Activated CD8-positive, alpha-beta T cell treated with anti-CD3 and anti-CD28 coated beads, Interleukin-2, amount 10 ng/mL, durations not matched to agents 7 days and 5 days (primary cell): Measurements from ENCODE around the gene IL21R. TPM values are rescaled to one million over a fixed set of nuclear protein-coding genes. Genes with fewer than 3 reads are reported as not detected.

Experiments used
- ATAC-seq: fragments of 150-1000 bp; cut with Tn5 transposase; one replicate; pipeline ENCODE4 v1.10.0; 2021; ENCODE audit warnings: moderate library complexity
- CTCF ChIA-PET: fragments of 350-600 bp; sonication (Branson Sonifier 250); formaldehyde crosslinking; loops from one replicate; lab custom pipeline; 2021; ENCODE audit warnings: antibody characterized with exemption; lab: Charles Lee
- POLR2A ChIA-PET: fragments of 350-600 bp; sonication (Branson Sonifier 250); formaldehyde crosslinking; loops from one replicate; lab custom pipeline; 2021; ENCODE audit warnings: antibody characterized with exemption; lab: Charles Lee
- DNase-seq: peaks from one replicate; pipeline ENCODE4 v3.0.0-alpha.2; 2020
- H3K27ac Mint-ChIP-seq: one replicate; pipeline ENCODE4 v1.8.0; 2021; ENCODE audit warnings: mild to moderate bottlenecking, mixed read lengths
- H3K27me3 Mint-ChIP-seq: one replicate; pipeline ENCODE4 v1.8.0; 2021; ENCODE audit warnings: low read depth, mixed read lengths
- H3K36me3 Mint-ChIP-seq: one replicate; pipeline ENCODE4 v1.8.0; 2021; ENCODE audit warnings: low read depth, mixed read lengths
- H3K4me1 Mint-ChIP-seq: one replicate; pipeline ENCODE4 v1.8.0; 2021; ENCODE audit warnings: low read depth, mixed read lengths
- H3K4me3 Mint-ChIP-seq: one replicate; pipeline ENCODE4 v1.8.0; 2021; ENCODE audit warnings: mild to moderate bottlenecking, mixed read lengths
- H3K9me3 Mint-ChIP-seq: one replicate; pipeline ENCODE4 v1.8.0; 2022; ENCODE audit warnings: mixed read lengths; ENCODE audit not compliant: insufficient read depth
- total RNA-seq, 2 experiments: library from RNA; stranded (reverse); gene quantifications; one replicate each; pipeline ENCODE4 v1.2.3, GENCODE V29; 2021

IL21R gene
- total RNA-seq, 2 experiments from 2014 or later: 23.5 to 24.2 TPM

GRCh38 chr16:27481282-27481934, 79.4 kb downstream of the IL21R start:
- no peak overlapping the region for H3K4me3 Mint-ChIP-seq
- peaks cover 61% of the 10 kb centered on the region for H3K36me3 Mint-ChIP-seq
- ATAC-seq (no peak), DNase-seq (no peak)
- H3K27ac Mint-ChIP-seq: peak overlapping the region; percentile 27
- no peaks in the 10 kb centered on the region for H3K4me1 Mint-ChIP-seq
- no peaks in the 10 kb centered on the region for H3K9me3 Mint-ChIP-seq
- H3K27me3 Mint-ChIP-seq: no peaks in the 10 kb centered on the region
- POLR2A ChIA-PET: no interaction called here
- CTCF ChIA-PET: no interaction called here

GRCh38 chr16:27482397-27483087, 80.6 kb downstream of the IL21R start:
- ChIA-PET POLR2A (no interaction called here), CTCF (no interaction called here)
- no peaks in the 10 kb centered on the region for H3K27me3 Mint-ChIP-seq
- H3K4me3 Mint-ChIP-seq: no peak overlapping the region
- ATAC-seq (no peak), DNase-seq (no peak)
- H3K36me3 Mint-ChIP-seq: peaks cover 63% of the 10 kb centered on the region
- no peaks in the 10 kb centered on the region for H3K4me1 Mint-ChIP-seq
- no peak overlapping the region for H3K27ac Mint-ChIP-seq
- no peaks in the 10 kb centered on the region for H3K9me3 Mint-ChIP-seq

DNA sequence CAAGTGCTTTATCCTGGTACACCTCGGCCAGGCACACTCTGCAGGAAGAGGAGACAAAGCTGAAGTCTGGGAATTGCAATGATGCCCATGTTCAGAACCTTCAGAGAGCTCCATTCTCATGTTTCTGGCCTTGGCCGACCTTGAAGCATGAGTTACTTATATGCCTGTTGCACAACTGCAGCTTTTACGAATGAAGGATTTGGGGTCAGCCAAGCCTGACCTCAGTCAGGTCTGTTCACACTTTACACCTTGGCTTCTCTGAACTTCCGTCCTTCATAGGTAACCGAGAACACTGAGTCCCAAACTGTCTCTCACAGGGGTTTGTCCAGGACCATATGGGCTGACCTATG, 81.1 kb downstream of the IL21R start:
- no peak for DNase-seq
- no peak for ATAC-seq
- ChIA-PET CTCF (no interaction called here), POLR2A (no interaction called here)
- Mint-ChIP-seq H3K9me3 (no peaks in the 10 kb centered on the region), H3K27me3 (no peaks in the 10 kb centered on the region), H3K4me1 (no peaks in the 10 kb centered on the region), H3K27ac (no peak overlapping the region), H3K4me3 (no peak overlapping the region), H3K36me3 (peaks cover 67% of the 10 kb centered on the region)

DNA sequence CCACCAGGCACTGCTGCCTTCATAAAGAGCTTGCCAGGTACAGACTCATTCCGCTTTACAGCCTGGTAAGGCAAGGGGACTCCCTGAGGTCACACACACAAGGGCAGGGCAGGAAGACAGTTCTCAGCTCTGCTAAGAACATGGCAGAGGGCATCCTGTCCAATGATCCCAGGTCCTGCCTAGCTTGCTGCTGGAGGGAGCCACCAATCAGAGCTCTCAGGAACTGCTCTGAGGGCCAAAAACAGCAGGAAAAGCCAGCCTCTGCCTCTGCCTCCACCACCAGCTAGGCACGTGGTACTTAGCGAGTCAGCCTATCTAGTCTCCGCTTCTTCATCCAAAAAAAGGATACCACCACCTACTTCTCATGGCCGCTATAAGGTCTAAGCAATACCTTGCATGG, 81.7 kb downstream of the IL21R start:
- ATAC-seq: no peak

GRCh38 chr16:27485126-27485525, 83.2 kb downstream of the IL21R start:
- H3K9me3 Mint-ChIP-seq: no peaks in the 10 kb centered on the region
- DNase-seq (no peak), ATAC-seq (no peak)
- CTCF ChIA-PET: no interaction called here
- H3K4me1 Mint-ChIP-seq: no peaks in the 10 kb centered on the region
- POLR2A ChIA-PET: no interaction called here
- no peaks in the 10 kb centered on the region for H3K27me3 Mint-ChIP-seq
- no peak overlapping the region for H3K4me3 Mint-ChIP-seq
- H3K27ac Mint-ChIP-seq: no peak overlapping the region
- H3K36me3 Mint-ChIP-seq: peaks cover 71% of the 10 kb centered on the region

More for the DNA sequence above, 81.7 kb downstream of the IL21R start:
- Mint-ChIP-seq H3K27me3 (no peaks in the 10 kb centered on the region), H3K4me3 (no peak overlapping the region), H3K4me1 (no peaks in the 10 kb centered on the region), H3K36me3 (peaks cover 68% of the 10 kb centered on the region), H3K27ac (no peak overlapping the region), H3K9me3 (no peaks in the 10 kb centered on the region)
- DNase-seq: no peak
- POLR2A ChIA-PET: no interaction called here
- CTCF ChIA-PET: no interaction called here

- CTCF ChIA-PET: no interaction called here
- peaks cover 65% of the 10 kb centered on the region for H3K36me3 Mint-ChIP-seq
Measured at GRCh38 chr16:27485811-27486210, 83.8 kb downstream of the IL21R start.

GRCh38 chr16:27486344-27486743, 84.4 kb downstream of the IL21R start:
- DNase-seq: no peak
- no peak overlapping the region for H3K4me3 Mint-ChIP-seq
- POLR2A ChIA-PET: no interaction called here
- peaks cover 66% of the 10 kb centered on the region for H3K36me3 Mint-ChIP-seq
- no peak for ATAC-seq
- H3K27ac Mint-ChIP-seq: peak overlapping the region; percentile 16
- H3K9me3 Mint-ChIP-seq: no peaks in the 10 kb centered on the region
- H3K27me3 Mint-ChIP-seq: no peaks in the 10 kb centered on the region
- CTCF ChIA-PET: no interaction called here
- no peaks in the 10 kb centered on the region for H3K4me1 Mint-ChIP-seq

More at GRCh38 chr16:27485811-27486210, 83.8 kb downstream of the IL21R start:
- H3K4me1 Mint-ChIP-seq: no peaks in the 10 kb centered on the region
- H3K27me3 Mint-ChIP-seq: no peaks in the 10 kb centered on the region
- no peak overlapping the region for H3K27ac Mint-ChIP-seq
- POLR2A ChIA-PET: no interaction called here
- no peak overlapping the region for H3K4me3 Mint-ChIP-seq
- DNase-seq: no peak
- no peak for ATAC-seq
- no peaks in the 10 kb centered on the region for H3K9me3 Mint-ChIP-seq

DNA sequence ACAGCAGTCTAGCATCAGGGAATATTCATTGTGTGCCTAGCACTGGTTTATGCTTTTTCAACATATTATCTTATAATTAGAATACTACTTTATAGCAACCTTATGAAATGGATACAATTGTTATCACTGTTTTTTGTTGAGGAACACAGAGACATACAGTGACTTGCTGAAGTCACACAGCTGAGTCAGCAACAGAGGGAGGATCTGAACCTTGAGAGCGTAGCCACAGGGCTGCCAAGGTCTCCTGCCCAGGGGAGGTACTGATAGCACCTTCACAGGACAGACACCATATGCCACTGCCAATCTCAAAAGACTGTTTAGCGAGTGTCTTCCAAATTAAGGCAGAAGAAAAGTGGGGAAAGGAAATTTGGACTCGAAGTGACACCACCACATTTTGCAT, 84.8 kb downstream of the IL21R start:
- H3K4me1 Mint-ChIP-seq: no peaks in the 10 kb centered on the region
- POLR2A ChIA-PET: no interaction called here
- H3K4me3 Mint-ChIP-seq: no peak overlapping the region
- no peak for DNase-seq
- H3K36me3 Mint-ChIP-seq: peaks cover 66% of the 10 kb centered on the region
- H3K9me3 Mint-ChIP-seq: no peaks in the 10 kb centered on the region
- H3K27ac Mint-ChIP-seq: no peak overlapping the region
- no peaks in the 10 kb centered on the region for H3K27me3 Mint-ChIP-seq
- no peak for ATAC-seq
- CTCF ChIA-PET: no interaction called here

- no peak for ATAC-seq
- Mint-ChIP-seq H3K9me3 (no peaks in the 10 kb centered on the region), H3K27ac (no peak overlapping the region), H3K4me1 (no peaks in the 10 kb centered on the region), H3K4me3 (no peak overlapping the region), H3K27me3 (no peaks in the 10 kb centered on the region), H3K36me3 (peaks cover 60% of the 10 kb centered on the region)
- DNase-seq: no peak
- ChIA-PET CTCF (no interaction called here), POLR2A (no interaction called here)
Measured at GRCh38 chr16:27489421-27489820, 87.4 kb downstream of the IL21R start.

GRCh38 chr16:27489906-27490305, 87.9 kb downstream of the IL21R start:
- ChIA-PET CTCF (no interaction called here), POLR2A (no interaction called here)
- ATAC-seq: no peak
- Mint-ChIP-seq H3K36me3 (peaks cover 61% of the 10 kb centered on the region), H3K4me1 (no peaks in the 10 kb centered on the region), H3K4me3 (no peak overlapping the region), H3K27ac (no peak overlapping the region), H3K27me3 (no peaks in the 10 kb centered on the region), H3K9me3 (no peaks in the 10 kb centered on the region)
- DNase-seq: no peak

DNA sequence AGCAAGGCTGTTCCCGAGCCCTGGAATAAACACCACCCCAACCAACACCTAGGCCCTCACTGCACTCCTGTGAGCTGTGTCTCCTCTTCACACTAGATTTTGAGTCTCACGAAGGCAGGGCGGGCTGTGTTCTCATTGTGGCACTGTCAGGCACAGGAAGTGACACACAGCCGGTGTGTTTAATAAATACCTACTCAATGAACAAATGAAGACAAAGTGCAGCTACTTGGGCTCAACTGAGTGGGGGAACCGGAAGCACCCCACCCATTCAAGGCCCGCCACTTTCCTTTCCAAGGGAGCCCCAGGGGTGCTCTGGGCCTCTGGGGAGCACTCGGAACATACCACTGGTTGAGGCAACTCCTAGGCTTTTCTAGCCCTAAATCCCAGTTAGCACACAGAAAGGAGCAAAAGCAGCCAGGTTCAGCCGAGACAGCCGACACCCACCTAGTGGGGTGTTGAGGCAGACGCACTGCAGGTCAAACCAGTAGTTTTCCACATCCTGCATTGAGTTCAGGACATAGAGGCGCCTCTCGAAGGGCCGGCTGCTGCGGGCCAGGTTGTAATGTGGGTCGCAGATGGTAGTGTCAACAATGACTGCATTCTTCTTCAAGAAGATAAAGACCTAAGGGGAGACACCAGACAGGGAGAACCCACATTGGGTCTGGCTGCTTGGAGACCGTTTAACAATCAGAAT, 90.1 kb downstream of the IL21R start:
- ChIA-PET POLR2A (no interaction called here), CTCF (no interaction called here)
- Mint-ChIP-seq H3K27ac (peak overlapping the region; percentile 54), H3K9me3 (no peaks in the 10 kb centered on the region), H3K27me3 (no peaks in the 10 kb centered on the region), H3K36me3 (peaks cover 45% of the 10 kb centered on the region), H3K4me3 (no peak overlapping the region), H3K4me1 (no peaks in the 10 kb centered on the region)
- ATAC-seq: no peak
- no peak for DNase-seq

DNA sequence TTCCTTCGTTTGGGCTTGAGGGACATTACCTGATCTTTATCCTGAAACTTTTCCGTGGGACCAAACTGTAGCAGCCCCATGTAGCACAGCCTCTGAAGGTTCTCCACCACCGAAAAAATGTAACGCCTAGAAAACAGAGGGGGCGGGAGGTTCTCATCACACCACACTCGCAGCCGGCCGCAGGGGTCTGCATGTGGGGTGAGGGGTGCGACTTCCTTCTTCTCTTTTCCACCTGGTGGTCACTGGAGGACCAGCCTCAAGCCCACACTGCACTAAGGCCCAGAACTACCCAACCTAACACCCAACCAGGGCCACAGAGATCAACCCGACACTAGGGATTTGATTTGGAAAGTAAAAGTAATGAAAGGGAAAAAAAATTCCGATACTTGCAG, 90.6 kb downstream of the IL21R start:
- ATAC-seq: no peak
- POLR2A ChIA-PET: no interaction called here

More for the DNA sequence above, 90.6 kb downstream of the IL21R start:
- no peak for DNase-seq
- Mint-ChIP-seq H3K27me3 (no peaks in the 10 kb centered on the region), H3K4me1 (no peaks in the 10 kb centered on the region), H3K4me3 (no peak overlapping the region), H3K36me3 (peaks cover 46% of the 10 kb centered on the region), H3K9me3 (no peaks in the 10 kb centered on the region), H3K27ac (no peak overlapping the region)
- CTCF ChIA-PET: no interaction called here
